HFF-Myc (cell line): ENCODE results near the gene RBAK.
"Not testable (repeated sequence)": the region's sequence is repeated elsewhere in the genome, so short reads cannot be mapped to it uniquely, and the experiment has no call there.

Source experiments
- DNase-seq: peaks from one replicate; pipeline ENCODE4 v3.0.0-alpha.2; 2011; ENCODE audit warnings: low read depth; ENCODE audit errors: extremely low read depth
- H3K4me3 ChIP-seq: replicated peaks from 2 replicates; pipeline ENCODE4 v1.5.1; 2011; ENCODE audit warnings: low read depth, mild to moderate bottlenecking, control low read depth, low read length
- CTCF ChIP-seq: IDR thresholded peaks from 2 replicates; pipeline ENCODE4 v1.5.1; 2012; ENCODE audit warnings: mild to moderate bottlenecking, low read depth, low read length, control low read depth; ENCODE audit errors: missing control alignments

The RBAK gene

GRCh38 chr7:5082806-5083205 is 37.1 kb downstream of the RBAK start:
- no peak for TF ChIP-seq CTCF
- DNase-seq = no peak
- no peak overlapping the region for H3K4me3 ChIP-seq

- no peak overlapping the region for H3K4me3 ChIP-seq
- DNase-seq = no peak
- no peak for TF ChIP-seq CTCF
Measured at GRCh38 chr7:5083311-5083711, 37.7 kb downstream of the RBAK start.

- H3K4me3 ChIP-seq = no peak overlapping the region
- DNase-seq = no peak
- TF ChIP-seq CTCF = no peak
Measured at GRCh38 chr7:5086256-5086655, 40.6 kb downstream of the RBAK start.

- DNase-seq, H3K4me3 ChIP-seq: not testable (repeated sequence)
Measured at GRCh38 chr7:5088228-5088833, 42.7 kb downstream of the RBAK start.

- TF ChIP-seq CTCF = no peak
- no peak for DNase-seq
- H3K4me3 ChIP-seq = no peak overlapping the region
Measured at GRCh38 chr7:5088906-5089305, 43.2 kb downstream of the RBAK start.

GRCh38 chr7:5093948-5094347 is 48.3 kb downstream of the RBAK start:
- no peak overlapping the region for H3K4me3 ChIP-seq
- TF ChIP-seq CTCF = no peak
- no peak for DNase-seq

- no peak for DNase-seq
- TF ChIP-seq CTCF = no peak
- H3K4me3 ChIP-seq = no peak overlapping the region
Measured at GRCh38 chr7:5094641-5095040, 49.0 kb downstream of the RBAK start.
